ENCODE results near the gene ETV4. TPM values are rescaled to one million over a fixed set of nuclear protein-coding genes. Genes with fewer than 3 reads are reported as not detected.

Gene ETV4
- polyA plus RNA-seq, 1 of the 3 experiments (the other 2 are of a cell fraction): 33.2 TPM

DNA sequence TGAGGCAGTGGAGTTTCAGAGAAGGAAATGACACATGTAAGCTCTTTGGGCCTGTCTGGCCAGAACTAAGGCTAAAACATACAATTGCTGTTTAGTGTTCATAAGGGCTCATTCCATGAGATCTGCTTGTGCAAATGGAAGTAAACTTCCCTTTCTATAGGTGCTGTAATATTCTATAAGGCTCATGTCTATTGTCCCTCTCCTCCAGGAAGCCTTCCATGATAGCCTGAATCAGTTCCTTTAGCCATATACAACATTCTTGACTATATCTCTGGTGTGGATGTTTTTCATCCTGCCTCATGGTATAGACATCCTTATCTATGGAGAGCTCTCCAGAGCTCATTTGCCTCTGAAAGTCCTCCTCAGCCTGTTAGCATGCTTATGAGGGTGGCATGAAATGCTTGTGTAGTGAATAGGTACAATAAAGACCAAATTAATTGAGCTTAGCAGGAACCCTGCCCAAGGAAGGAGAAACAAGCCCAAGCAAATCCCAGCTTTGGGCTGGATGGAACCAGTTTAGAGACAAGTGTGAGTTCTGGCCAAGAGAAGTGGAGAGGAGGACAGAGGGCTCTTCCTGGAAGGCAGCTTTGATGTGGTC, 1.6 kb upstream of the ETV4 start:
- Histone ChIP-seq H3K9me3 (no peaks in the 10 kb centered on the region), H3F3A (replicated peaks; ENCODE audit: insufficient read depth) (peaks cover 8% of the 10 kb centered on the region), H3K4me3 (ENCODE audit: low read depth in 2 of 2, low read length in 1 of 2) (no peak overlapping the region), H3K79me2 (ENCODE audit: insufficient read depth) (peaks cover 21% of the 10 kb centered on the region), H4K20me1 (ENCODE audit: insufficient read depth) (no peaks in the 10 kb centered on the region), H3K27ac (ENCODE audit: low read depth in 2 of 2, low read length in 1 of 2) (no peak overlapping the region), H3K9me2 (no peaks in the 10 kb centered on the region), H3K4me2 (no peak overlapping the region), H3K4me1 (ENCODE audit: control insufficient read depth in 1 of 2, insufficient read depth in 2 of 2, low read depth in 1 of 2, low read length in 1 of 2) (peaks cover 12 to 21% of the 10 kb centered on the region in 2 experiments; a peak in 3 of 4 replicates), H2AFZ (ENCODE audit: low read depth) (no peak overlapping the region), H3K27me3 (ENCODE audit: insufficient read depth) (no peaks in the 10 kb centered on the region), H3K9ac (no peak overlapping the region), H3K36me3 (replicated peaks in 1 of 2; ENCODE audit: control insufficient read depth in 1 of 2, insufficient read depth in 2 of 2, low read length in 1 of 2) (no peaks in the 10 kb centered on the region)
- POLR2A ChIA-PET: interaction anchor here (1.5 kb wide), 1 partner anchor 23 kb away, joined by 3 read pairs; no protein-coding TSS in a partner anchor
- CTCF ChIA-PET: interaction anchor here (1.1 to 4.1 kb wide), 5 partner anchors 27 to 146 kb away, joined by 3 to 21 read pairs (median 4); partner anchors contain the start of gene DHX8
- no peak for DNase-seq
- TF ChIP-seq GABPA (IDR thresholded peaks at IDR 0.05; ENCODE audit: low read depth) (no peak), TEAD4 (IDR thresholded peaks at IDR 0.05; ENCODE audit: borderline replicate concordance, insufficient read depth) (no peak), MEF2A (IDR thresholded peaks at IDR 0.05; ENCODE audit: borderline replicate concordance, low read depth) (no peak), RAD21 (IDR thresholded peaks at IDR 0.05; ENCODE audit: low read length) (no peak), YY1 (IDR thresholded peaks at IDR 0.05; ENCODE audit: low read depth) (no peak), GATA2 (CRISPR knock-in tag; IDR thresholded peaks at IDR 0.05) (no peak), FOXJ3 (CRISPR knock-in tag; IDR thresholded peaks at IDR 0.05) (no peak), NRF1 (IDR thresholded peaks at IDR 0.05; ENCODE audit: low read depth, low read length) (no peak), NFIC (IDR thresholded peaks at IDR 0.05; ENCODE audit: borderline replicate concordance) (no peak), SIN3A (IDR thresholded peaks at IDR 0.05; ENCODE audit: borderline replicate concordance, low read depth, low read length) (no peak), EP300 (IDR thresholded peaks at IDR 0.05; ENCODE audit: borderline replicate concordance in 1 of 2, low read depth in 1 of 2, low read length in 1 of 2) (no peak), TAF1 (IDR thresholded peaks at IDR 0.05; ENCODE audit: borderline replicate concordance, low read depth, low read length) (no peak)
- TF ChIP-seq, protein P1, sequence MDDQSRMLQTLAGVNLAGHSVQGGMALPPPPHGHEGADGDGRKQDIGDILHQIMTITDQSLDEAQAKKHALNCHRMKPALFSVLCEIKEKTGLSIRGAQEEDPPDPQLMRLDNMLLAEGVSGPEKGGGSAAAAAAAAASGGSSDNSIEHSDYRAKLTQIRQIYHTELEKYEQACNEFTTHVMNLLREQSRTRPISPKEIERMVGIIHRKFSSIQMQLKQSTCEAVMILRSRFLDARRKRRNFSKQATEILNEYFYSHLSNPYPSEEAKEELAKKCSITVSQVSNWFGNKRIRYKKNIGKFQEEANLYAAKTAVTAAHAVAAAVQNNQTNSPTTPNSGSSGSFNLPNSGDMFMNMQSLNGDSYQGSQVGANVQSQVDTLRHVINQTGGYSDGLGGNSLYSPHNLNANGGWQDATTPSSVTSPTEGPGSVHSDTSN (IDR thresholded peaks at IDR 0.05): no peak
- TF ChIP-seq, protein P2, sequence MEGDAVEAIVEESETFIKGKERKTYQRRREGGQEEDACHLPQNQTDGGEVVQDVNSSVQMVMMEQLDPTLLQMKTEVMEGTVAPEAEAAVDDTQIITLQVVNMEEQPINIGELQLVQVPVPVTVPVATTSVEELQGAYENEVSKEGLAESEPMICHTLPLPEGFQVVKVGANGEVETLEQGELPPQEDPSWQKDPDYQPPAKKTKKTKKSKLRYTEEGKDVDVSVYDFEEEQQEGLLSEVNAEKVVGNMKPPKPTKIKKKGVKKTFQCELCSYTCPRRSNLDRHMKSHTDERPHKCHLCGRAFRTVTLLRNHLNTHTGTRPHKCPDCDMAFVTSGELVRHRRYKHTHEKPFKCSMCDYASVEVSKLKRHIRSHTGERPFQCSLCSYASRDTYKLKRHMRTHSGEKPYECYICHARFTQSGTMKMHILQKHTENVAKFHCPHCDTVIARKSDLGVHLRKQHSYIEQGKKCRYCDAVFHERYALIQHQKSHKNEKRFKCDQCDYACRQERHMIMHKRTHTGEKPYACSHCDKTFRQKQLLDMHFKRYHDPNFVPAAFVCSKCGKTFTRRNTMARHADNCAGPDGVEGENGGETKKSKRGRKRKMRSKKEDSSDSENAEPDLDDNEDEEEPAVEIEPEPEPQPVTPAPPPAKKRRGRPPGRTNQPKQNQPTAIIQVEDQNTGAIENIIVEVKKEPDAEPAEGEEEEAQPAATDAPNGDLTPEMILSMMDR (IDR thresholded peaks at IDR 0.05): no peak
- TF ChIP-seq, protein P3, sequence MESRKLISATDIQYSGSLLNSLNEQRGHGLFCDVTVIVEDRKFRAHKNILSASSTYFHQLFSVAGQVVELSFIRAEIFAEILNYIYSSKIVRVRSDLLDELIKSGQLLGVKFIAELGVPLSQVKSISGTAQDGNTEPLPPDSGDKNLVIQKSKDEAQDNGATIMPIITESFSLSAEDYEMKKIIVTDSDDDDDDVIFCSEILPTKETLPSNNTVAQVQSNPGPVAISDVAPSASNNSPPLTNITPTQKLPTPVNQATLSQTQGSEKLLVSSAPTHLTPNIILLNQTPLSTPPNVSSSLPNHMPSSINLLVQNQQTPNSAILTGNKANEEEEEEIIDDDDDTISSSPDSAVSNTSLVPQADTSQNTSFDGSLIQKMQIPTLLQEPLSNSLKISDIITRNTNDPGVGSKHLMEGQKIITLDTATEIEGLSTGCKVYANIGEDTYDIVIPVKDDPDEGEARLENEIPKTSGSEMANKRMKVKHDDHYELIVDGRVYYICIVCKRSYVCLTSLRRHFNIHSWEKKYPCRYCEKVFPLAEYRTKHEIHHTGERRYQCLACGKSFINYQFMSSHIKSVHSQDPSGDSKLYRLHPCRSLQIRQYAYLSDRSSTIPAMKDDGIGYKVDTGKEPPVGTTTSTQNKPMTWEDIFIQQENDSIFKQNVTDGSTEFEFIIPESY (IDR thresholded peaks at IDR 0.05; ENCODE audit: borderline replicate concordance, low read depth): no peak
- TF ChIP-seq, protein P4, sequence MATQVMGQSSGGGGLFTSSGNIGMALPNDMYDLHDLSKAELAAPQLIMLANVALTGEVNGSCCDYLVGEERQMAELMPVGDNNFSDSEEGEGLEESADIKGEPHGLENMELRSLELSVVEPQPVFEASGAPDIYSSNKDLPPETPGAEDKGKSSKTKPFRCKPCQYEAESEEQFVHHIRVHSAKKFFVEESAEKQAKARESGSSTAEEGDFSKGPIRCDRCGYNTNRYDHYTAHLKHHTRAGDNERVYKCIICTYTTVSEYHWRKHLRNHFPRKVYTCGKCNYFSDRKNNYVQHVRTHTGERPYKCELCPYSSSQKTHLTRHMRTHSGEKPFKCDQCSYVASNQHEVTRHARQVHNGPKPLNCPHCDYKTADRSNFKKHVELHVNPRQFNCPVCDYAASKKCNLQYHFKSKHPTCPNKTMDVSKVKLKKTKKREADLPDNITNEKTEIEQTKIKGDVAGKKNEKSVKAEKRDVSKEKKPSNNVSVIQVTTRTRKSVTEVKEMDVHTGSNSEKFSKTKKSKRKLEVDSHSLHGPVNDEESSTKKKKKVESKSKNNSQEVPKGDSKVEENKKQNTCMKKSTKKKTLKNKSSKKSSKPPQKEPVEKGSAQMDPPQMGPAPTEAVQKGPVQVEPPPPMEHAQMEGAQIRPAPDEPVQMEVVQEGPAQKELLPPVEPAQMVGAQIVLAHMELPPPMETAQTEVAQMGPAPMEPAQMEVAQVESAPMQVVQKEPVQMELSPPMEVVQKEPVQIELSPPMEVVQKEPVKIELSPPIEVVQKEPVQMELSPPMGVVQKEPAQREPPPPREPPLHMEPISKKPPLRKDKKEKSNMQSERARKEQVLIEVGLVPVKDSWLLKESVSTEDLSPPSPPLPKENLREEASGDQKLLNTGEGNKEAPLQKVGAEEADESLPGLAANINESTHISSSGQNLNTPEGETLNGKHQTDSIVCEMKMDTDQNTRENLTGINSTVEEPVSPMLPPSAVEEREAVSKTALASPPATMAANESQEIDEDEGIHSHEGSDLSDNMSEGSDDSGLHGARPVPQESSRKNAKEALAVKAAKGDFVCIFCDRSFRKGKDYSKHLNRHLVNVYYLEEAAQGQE (IDR thresholded peaks at IDR 0.05; ENCODE audit: low read depth, low read length): no peak
- TF ChIP-seq, protein P5, sequence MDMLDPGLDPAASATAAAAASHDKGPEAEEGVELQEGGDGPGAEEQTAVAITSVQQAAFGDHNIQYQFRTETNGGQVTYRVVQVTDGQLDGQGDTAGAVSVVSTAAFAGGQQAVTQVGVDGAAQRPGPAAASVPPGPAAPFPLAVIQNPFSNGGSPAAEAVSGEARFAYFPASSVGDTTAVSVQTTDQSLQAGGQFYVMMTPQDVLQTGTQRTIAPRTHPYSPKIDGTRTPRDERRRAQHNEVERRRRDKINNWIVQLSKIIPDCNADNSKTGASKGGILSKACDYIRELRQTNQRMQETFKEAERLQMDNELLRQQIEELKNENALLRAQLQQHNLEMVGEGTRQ (IDR thresholded peaks at IDR 0.05; ENCODE audit: borderline replicate concordance, low read depth, low read length): no peak
